Measurements from ENCODE around the gene TRIM24. TPM values are rescaled to one million over a fixed set of nuclear protein-coding genes. Genes with fewer than 3 reads are reported as not detected.
"Not testable (repeated sequence)": the region's sequence is repeated elsewhere in the genome, so short reads cannot be mapped to it uniquely, and the experiment has no call there.

Gene TRIM24
- total RNA-seq, 1 donor from 2014 or later, result 23.9 TPM

GRCh38 chr7:138493535-138493934 is 33.5 kb downstream of the TRIM24 start:
- no peak for TF ChIP-seq CTCF (IDR thresholded peaks at IDR 0.05)
- no peak overlapping the region for H3K4me3 ChIP-seq
- intact Hi-C loops (cut with DNase I), result no loop called here
- no peaks in the 10 kb centered on the region for H3K9me3 ChIP-seq
- ATAC-seq (no peak), DNase-seq (no peak)
- H3K36me3 ChIP-seq, result no peaks in the 10 kb centered on the region
- no peak overlapping the region for H3K27ac ChIP-seq
- H3K27me3 ChIP-seq, result no peaks in the 10 kb centered on the region
- H3K4me1 ChIP-seq, result peaks cover 6% of the 10 kb centered on the region

- H3K9me3 ChIP-seq, result no peaks in the 10 kb centered on the region
- no peak for TF ChIP-seq CTCF (IDR thresholded peaks at IDR 0.05)
- no peaks in the 10 kb centered on the region for H3K27me3 ChIP-seq
- H3K4me3 ChIP-seq, result no peak overlapping the region
- ATAC-seq (no peak), DNase-seq (no peak)
- no peak overlapping the region for H3K27ac ChIP-seq
- intact Hi-C loops (cut with DNase I), result no loop called here
- H3K36me3 ChIP-seq, result no peaks in the 10 kb centered on the region
- peaks cover 6% of the 10 kb centered on the region for H3K4me1 ChIP-seq
These were observed 35.4 kb downstream of the TRIM24 start for GRCh38 chr7:138495485-138495884.

DNA sequence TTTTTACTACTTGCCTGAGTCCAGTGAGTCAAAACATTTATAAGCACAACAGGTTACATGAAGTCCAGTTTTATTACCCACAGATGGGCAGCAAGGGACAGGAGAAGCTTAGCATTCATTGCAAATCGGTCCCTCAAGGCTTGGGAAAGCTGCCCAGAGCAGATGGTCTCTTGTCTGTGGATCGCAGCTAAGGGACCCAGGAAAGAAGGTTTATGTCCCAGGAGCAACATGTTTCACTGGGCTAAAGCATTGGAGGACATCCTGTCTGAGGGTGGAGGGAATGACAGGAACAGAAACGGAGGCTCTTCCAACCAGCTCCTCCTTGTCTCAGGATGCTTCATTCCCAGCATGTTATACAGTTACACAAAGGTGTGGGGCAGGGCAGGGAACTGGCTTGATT is 39.3 kb downstream of the TRIM24 start:
- Histone ChIP-seq H3K4me3 (no peak overlapping the region), H3K27me3 (no peaks in the 10 kb centered on the region), H3K27ac (no peak overlapping the region), H3K9me3 (no peaks in the 10 kb centered on the region), H3K36me3 (no peaks in the 10 kb centered on the region), H3K4me1 (no peaks in the 10 kb centered on the region)
- no peak for TF ChIP-seq CTCF (IDR thresholded peaks at IDR 0.05)
- intact Hi-C loops (cut with DNase I), result no loop called here
- no peak for DNase-seq
- no peak for ATAC-seq

DNA sequence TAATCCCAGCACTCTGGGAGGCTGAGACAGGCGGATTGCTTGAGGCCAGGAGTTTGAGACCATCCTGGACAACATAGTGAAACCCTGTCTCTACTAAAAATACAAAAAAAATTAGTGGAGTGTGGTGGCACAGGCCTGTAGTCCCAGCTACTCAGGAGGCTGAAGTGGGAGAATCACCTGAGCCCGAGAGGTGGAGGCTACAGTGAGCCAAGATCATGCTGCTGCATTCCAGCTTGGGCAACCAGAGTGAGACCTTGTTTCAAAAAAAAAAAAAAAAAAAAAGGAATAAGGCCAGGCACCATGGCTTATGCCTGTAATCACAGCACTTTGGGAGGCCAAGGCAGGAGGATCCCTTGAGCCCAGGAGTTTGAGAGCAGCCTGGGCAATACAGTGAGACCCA is 40.2 kb downstream of the TRIM24 start:
- H3K4me3 ChIP-seq; H3K4me1 ChIP-seq; H3K36me3 ChIP-seq; H3K9me3 ChIP-seq; intact Hi-C loops (cut with DNase I); ATAC-seq; H3K27me3 ChIP-seq; DNase-seq; H3K27ac ChIP-seq: not testable (repeated sequence)

- Histone ChIP-seq H3K27me3 (no peaks in the 10 kb centered on the region), H3K27ac (no peak overlapping the region), H3K36me3 (peaks cover 5% of the 10 kb centered on the region), H3K9me3 (no peaks in the 10 kb centered on the region), H3K4me3 (no peak overlapping the region), H3K4me1 (no peaks in the 10 kb centered on the region)
- TF ChIP-seq CTCF (IDR thresholded peaks at IDR 0.05), result no peak
- intact Hi-C loops (cut with DNase I), result no loop called here
- ATAC-seq (no peak), DNase-seq (no peak)
These were observed 40.8 kb downstream of the TRIM24 start for GRCh38 chr7:138500892-138501291.

DNA sequence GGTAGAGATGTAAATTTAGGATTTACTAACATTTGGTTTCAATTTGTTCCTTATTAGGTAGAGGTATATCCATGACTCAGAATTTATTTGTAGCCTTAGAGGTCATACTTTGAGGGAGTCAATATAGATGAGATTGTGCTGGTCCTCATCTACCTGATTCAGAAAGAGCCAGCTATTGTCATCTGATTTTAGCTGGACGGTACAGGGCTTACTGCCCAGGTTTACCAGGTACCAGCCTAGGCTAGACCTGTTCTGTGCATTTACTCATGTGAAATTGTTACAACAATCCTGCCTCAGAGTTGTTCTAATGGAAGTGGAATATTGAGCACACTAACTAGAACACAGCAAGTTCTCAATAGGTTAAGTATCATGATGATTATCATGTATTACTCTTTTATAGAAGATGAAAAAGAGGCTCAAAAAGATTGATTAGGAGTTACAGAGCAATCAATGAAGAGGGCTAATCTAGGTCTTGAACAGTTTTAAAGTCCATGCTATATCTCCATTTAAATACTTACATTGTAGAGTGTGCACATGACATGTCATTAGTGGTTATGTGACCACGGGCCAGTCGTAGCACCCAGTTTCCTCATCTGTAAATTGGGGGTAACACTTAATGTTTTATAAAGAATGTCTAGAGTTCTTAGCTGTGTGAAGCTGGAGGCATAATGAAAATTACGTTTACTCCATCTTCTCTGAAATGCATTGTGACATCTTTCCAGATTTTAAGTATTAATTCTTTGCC is 42.1 kb downstream of the TRIM24 start:
- no peak for TF ChIP-seq CTCF (IDR thresholded peaks at IDR 0.05)
- Histone ChIP-seq H3K27me3 (no peaks in the 10 kb centered on the region), H3K4me1 (no peaks in the 10 kb centered on the region), H3K27ac (no peak overlapping the region), H3K36me3 (peaks cover 7% of the 10 kb centered on the region), H3K9me3 (no peaks in the 10 kb centered on the region), H3K4me3 (no peak overlapping the region)
- DNase-seq (no peak), ATAC-seq (no peak)
- intact Hi-C loops (cut with DNase I), result no loop called here
